ENCODE results near the gene PLEKHS1.
A peak's percentile ranks its signal among the peaks of the same experiment; 100 is the strongest.

GRCh38 chr10:113746217-113746957 is 5.1 kb upstream of the PLEKHS1 start:
- TF ChIP-seq JUND (IDR thresholded peaks at IDR 0.05) (peak; percentile 43 to 65), RXRA (IDR thresholded peaks at IDR 0.05) (peak; percentile 74 to 75), GABPA (IDR thresholded peaks at IDR 0.05 in 1 of 2, conservative IDR thresholded peaks at IDR 0.05 in 1 of 2) (no peak), HNF4G (IDR thresholded peaks at IDR 0.05) (peak; percentile 65), RAD21 (IDR thresholded peaks at IDR 0.05) (peak; percentile 3 to 32), TAF1 (conservative IDR thresholded peaks at IDR 0.05) (no peak), YY1 (IDR thresholded peaks at IDR 0.05) (peak; percentile 34), REST (IDR thresholded peaks at IDR 0.05) (peak; percentile 34), ZBTB33 (IDR thresholded peaks at IDR 0.05) (no peak)
- TF ChIP-seq, protein P1, sequence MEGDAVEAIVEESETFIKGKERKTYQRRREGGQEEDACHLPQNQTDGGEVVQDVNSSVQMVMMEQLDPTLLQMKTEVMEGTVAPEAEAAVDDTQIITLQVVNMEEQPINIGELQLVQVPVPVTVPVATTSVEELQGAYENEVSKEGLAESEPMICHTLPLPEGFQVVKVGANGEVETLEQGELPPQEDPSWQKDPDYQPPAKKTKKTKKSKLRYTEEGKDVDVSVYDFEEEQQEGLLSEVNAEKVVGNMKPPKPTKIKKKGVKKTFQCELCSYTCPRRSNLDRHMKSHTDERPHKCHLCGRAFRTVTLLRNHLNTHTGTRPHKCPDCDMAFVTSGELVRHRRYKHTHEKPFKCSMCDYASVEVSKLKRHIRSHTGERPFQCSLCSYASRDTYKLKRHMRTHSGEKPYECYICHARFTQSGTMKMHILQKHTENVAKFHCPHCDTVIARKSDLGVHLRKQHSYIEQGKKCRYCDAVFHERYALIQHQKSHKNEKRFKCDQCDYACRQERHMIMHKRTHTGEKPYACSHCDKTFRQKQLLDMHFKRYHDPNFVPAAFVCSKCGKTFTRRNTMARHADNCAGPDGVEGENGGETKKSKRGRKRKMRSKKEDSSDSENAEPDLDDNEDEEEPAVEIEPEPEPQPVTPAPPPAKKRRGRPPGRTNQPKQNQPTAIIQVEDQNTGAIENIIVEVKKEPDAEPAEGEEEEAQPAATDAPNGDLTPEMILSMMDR (IDR thresholded peaks at IDR 0.05; ENCODE audit: low read depth, low read length, missing input control) = no peak
- TF ChIP-seq, protein P2, sequence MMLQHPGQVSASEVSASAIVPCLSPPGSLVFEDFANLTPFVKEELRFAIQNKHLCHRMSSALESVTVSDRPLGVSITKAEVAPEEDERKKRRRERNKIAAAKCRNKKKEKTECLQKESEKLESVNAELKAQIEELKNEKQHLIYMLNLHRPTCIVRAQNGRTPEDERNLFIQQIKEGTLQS (IDR thresholded peaks at IDR 0.05) = no peak

Measured in liver (tissue), 3 donors.